ENCODE data around the gene ATXN1. TPM values are rescaled to one million over a fixed set of nuclear protein-coding genes. Genes with fewer than 3 reads are reported as not detected.
A peak's percentile ranks its signal among the peaks of the same experiment; 100 is the strongest.

The ATXN1 gene
- total and polyA plus RNA-seq, 2 experiments from 2014 or later = 4.8 to 9.1 TPM

- Histone ChIP-seq H3K27me3 (ENCODE audit: insufficient read depth) (no peaks in the 10 kb centered on the region), H3K4me2 (no peak overlapping the region), H3K36me3 (ENCODE audit: insufficient read depth) (no peaks in the 10 kb centered on the region), H3K4me3 (no peak overlapping the region), H3F3A (replicated peaks; ENCODE audit: low read depth) (no peaks in the 10 kb centered on the region), H3K9me2 (ENCODE audit: insufficient read depth) (peaks cover 9% of the 10 kb centered on the region), H3K79me2 (replicated peaks; ENCODE audit: insufficient read depth) (no peaks in the 10 kb centered on the region), H3K27ac (ENCODE audit: low read depth) (no peak overlapping the region), H3K4me1 (ENCODE audit: insufficient read depth) (0 out of 2 replicates have a peak, but pooled peaks cover 6% of the 10 kb centered on the region), H4K20me1 (replicated peaks; ENCODE audit: insufficient read depth) (no peaks in the 10 kb centered on the region), H2AFZ (no peak overlapping the region)
- DNase-seq (ENCODE audit: low spot score) (no peak), ATAC-seq (no peak)
- Mint-ChIP-seq H3K4me1 (peaks cover 13% of the 10 kb centered on the region), H3K27ac (0 out of 2 replicates have a peak overlapping the region, but pooled peaks have one; percentile 3), H3K9me3 (no peaks in the 10 kb centered on the region), H3K36me3 (ENCODE audit: low read depth) (no peaks in the 10 kb centered on the region), H3K27me3 (ENCODE audit: insufficient read depth, low read depth, poor library complexity) (no peaks in the 10 kb centered on the region), H3K4me3 (no peak overlapping the region)
- TF ChIP-seq CREB1 (CRISPR knock-in tag; IDR thresholded peaks at IDR 0.05; ENCODE audit: low read depth) = no peak
These were observed 70.6 kb downstream of the ATXN1 start for GRCh38 chr6:16690608-16691142.

GRCh38 chr6:16689788-16690607 is 71.3 kb downstream of the ATXN1 start:
- Histone ChIP-seq H3K4me1 (ENCODE audit: insufficient read depth) (0 out of 2 replicates have a peak, but pooled peaks cover 6% of the 10 kb centered on the region), H3F3A (replicated peaks; ENCODE audit: low read depth) (no peaks in the 10 kb centered on the region), H3K27ac (ENCODE audit: low read depth) (no peak overlapping the region), H3K9me2 (ENCODE audit: insufficient read depth) (peaks cover 9% of the 10 kb centered on the region), H4K20me1 (replicated peaks; ENCODE audit: insufficient read depth) (no peaks in the 10 kb centered on the region), H3K36me3 (ENCODE audit: insufficient read depth) (no peaks in the 10 kb centered on the region), H3K4me3 (no peak overlapping the region), H2AFZ (no peak overlapping the region), H3K27me3 (ENCODE audit: insufficient read depth) (no peaks in the 10 kb centered on the region), H3K4me2 (no peak overlapping the region), H3K79me2 (replicated peaks; ENCODE audit: insufficient read depth) (no peaks in the 10 kb centered on the region)
- no peak for DNase-seq (ENCODE audit: low spot score)
- Mint-ChIP-seq H3K27me3 (ENCODE audit: insufficient read depth, low read depth, poor library complexity) (no peaks in the 10 kb centered on the region), H3K4me1 (peaks cover 13% of the 10 kb centered on the region), H3K9me3 (no peaks in the 10 kb centered on the region), H3K36me3 (ENCODE audit: low read depth) (no peaks in the 10 kb centered on the region), H3K4me3 (no peak overlapping the region), H3K27ac (no peak overlapping the region)
- ATAC-seq = no peak
- no peak for TF ChIP-seq EZH2phosphoT487 (IDR thresholded peaks at IDR 0.05; ENCODE audit: unreplicated experiment)
- TF ChIP-seq, protein P1, sequence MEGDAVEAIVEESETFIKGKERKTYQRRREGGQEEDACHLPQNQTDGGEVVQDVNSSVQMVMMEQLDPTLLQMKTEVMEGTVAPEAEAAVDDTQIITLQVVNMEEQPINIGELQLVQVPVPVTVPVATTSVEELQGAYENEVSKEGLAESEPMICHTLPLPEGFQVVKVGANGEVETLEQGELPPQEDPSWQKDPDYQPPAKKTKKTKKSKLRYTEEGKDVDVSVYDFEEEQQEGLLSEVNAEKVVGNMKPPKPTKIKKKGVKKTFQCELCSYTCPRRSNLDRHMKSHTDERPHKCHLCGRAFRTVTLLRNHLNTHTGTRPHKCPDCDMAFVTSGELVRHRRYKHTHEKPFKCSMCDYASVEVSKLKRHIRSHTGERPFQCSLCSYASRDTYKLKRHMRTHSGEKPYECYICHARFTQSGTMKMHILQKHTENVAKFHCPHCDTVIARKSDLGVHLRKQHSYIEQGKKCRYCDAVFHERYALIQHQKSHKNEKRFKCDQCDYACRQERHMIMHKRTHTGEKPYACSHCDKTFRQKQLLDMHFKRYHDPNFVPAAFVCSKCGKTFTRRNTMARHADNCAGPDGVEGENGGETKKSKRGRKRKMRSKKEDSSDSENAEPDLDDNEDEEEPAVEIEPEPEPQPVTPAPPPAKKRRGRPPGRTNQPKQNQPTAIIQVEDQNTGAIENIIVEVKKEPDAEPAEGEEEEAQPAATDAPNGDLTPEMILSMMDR (conservative IDR thresholded peaks at IDR 0.05; ENCODE audit: low read depth in 2 of 2) = no peak
- TF ChIP-seq NANOG (IDR thresholded peaks at IDR 0.05; ENCODE audit: borderline replicate concordance) = no peak
- TF ChIP-seq ETS1 (IDR thresholded peaks at IDR 0.05) = no peak
- TF ChIP-seq CREB1 (CRISPR knock-in tag; IDR thresholded peaks at IDR 0.05; ENCODE audit: low read depth) = no peak
- TF ChIP-seq, protein P2, sequence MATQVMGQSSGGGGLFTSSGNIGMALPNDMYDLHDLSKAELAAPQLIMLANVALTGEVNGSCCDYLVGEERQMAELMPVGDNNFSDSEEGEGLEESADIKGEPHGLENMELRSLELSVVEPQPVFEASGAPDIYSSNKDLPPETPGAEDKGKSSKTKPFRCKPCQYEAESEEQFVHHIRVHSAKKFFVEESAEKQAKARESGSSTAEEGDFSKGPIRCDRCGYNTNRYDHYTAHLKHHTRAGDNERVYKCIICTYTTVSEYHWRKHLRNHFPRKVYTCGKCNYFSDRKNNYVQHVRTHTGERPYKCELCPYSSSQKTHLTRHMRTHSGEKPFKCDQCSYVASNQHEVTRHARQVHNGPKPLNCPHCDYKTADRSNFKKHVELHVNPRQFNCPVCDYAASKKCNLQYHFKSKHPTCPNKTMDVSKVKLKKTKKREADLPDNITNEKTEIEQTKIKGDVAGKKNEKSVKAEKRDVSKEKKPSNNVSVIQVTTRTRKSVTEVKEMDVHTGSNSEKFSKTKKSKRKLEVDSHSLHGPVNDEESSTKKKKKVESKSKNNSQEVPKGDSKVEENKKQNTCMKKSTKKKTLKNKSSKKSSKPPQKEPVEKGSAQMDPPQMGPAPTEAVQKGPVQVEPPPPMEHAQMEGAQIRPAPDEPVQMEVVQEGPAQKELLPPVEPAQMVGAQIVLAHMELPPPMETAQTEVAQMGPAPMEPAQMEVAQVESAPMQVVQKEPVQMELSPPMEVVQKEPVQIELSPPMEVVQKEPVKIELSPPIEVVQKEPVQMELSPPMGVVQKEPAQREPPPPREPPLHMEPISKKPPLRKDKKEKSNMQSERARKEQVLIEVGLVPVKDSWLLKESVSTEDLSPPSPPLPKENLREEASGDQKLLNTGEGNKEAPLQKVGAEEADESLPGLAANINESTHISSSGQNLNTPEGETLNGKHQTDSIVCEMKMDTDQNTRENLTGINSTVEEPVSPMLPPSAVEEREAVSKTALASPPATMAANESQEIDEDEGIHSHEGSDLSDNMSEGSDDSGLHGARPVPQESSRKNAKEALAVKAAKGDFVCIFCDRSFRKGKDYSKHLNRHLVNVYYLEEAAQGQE (IDR thresholded peaks at IDR 0.05; ENCODE audit: unreplicated experiment) = no peak

Data from GM23338 (cell line).